Urothelium cell line (cell line): ENCODE measurements around the gene IGFBP7.

ENCODE experiments used
- DNase-seq: peaks from one replicate; pipeline ENCODE4 v3.0.0; 2011; ENCODE audit warnings: low spot score, mixed read lengths
- FAIRE-seq: peaks from 2 replicates; lab custom pipeline; 2011; peaks lifted over from hg19 to GRCh38; lab: Jason Lieb, UNC

Gene IGFBP7

GRCh38 chr4:57109847-57110639, at the start of gene IGFBP7:
Gene IGFBP7, minus strand, starts transcription at chr4:57110385. Its CDS starts 34 bp downstream, at chr4:57110351.
- FAIRE-seq, result peak; percentile 50
- DNase-seq, result peak; percentile 91

- no peak for FAIRE-seq
- no peak for DNase-seq
Observed at GRCh38 chr4:57159866-57160265, 49.7 kb upstream of the IGFBP7 start.

- FAIRE-seq, result no peak
Observed at GRCh38 chr4:57158762-57159161, 48.6 kb upstream of the IGFBP7 start.

GRCh38 chr4:57158221-57158620, 48.0 kb upstream of the IGFBP7 start:
- no peak for FAIRE-seq
- no peak for DNase-seq

More at GRCh38 chr4:57158762-57159161, 48.6 kb upstream of the IGFBP7 start:
- no peak for DNase-seq

GRCh38 chr4:57157596-57158137, 47.5 kb upstream of the IGFBP7 start:
- no peak for DNase-seq
- FAIRE-seq, result no peak

GRCh38 chr4:57156242-57156990, 46.2 kb upstream of the IGFBP7 start:
- DNase-seq (no peak), FAIRE-seq (peak; percentile 9)

- DNase-seq (no peak), FAIRE-seq (no peak)
Observed at GRCh38 chr4:57154926-57155325, 44.7 kb upstream of the IGFBP7 start.

GRCh38 chr4:57154191-57154590, 44.0 kb upstream of the IGFBP7 start:
- DNase-seq, result no peak
- FAIRE-seq, result no peak

GRCh38 chr4:57153207-57153606, 43.0 kb upstream of the IGFBP7 start:
- FAIRE-seq (no peak), DNase-seq (no peak)

- FAIRE-seq, result peak; percentile 75
- DNase-seq, result peak; percentile 68
Observed at GRCh38 chr4:57151481-57151880, 41.3 kb upstream of the IGFBP7 start.

GRCh38 chr4:57149833-57150232, 39.6 kb upstream of the IGFBP7 start:
- no peak for FAIRE-seq
- no peak for DNase-seq

- FAIRE-seq (no peak), DNase-seq (no peak)
Observed at GRCh38 chr4:57148831-57149505, 38.8 kb upstream of the IGFBP7 start.

GRCh38 chr4:57148177-57148576, 38.0 kb upstream of the IGFBP7 start:
- FAIRE-seq (no peak), DNase-seq (no peak)

GRCh38 chr4:57147335-57148060, 37.3 kb upstream of the IGFBP7 start:
- DNase-seq (no peak), FAIRE-seq (no peak)

GRCh38 chr4:57146444-57146843, 36.3 kb upstream of the IGFBP7 start:
- no peak for FAIRE-seq
- DNase-seq, result no peak

GRCh38 chr4:57144466-57144865, 34.3 kb upstream of the IGFBP7 start:
- DNase-seq (no peak), FAIRE-seq (no peak)

GRCh38 chr4:57139783-57140182, 29.6 kb upstream of the IGFBP7 start:
- DNase-seq, result no peak
- no peak for FAIRE-seq

- FAIRE-seq, result no peak
- DNase-seq, result no peak
Observed at GRCh38 chr4:57137261-57137660, 27.1 kb upstream of the IGFBP7 start.

- FAIRE-seq (peak; percentile 68), DNase-seq (peak; percentile 43)
Observed at GRCh38 chr4:57136281-57136680, 26.1 kb upstream of the IGFBP7 start.

GRCh38 chr4:57132743-57133137, 22.6 kb upstream of the IGFBP7 start:
- FAIRE-seq (no peak), DNase-seq (no peak)
